ENCODE data around the gene MAGI1.
A peak's percentile ranks its signal among the peaks of the same experiment; 100 is the strongest.

MAGI1 gene

DNA sequence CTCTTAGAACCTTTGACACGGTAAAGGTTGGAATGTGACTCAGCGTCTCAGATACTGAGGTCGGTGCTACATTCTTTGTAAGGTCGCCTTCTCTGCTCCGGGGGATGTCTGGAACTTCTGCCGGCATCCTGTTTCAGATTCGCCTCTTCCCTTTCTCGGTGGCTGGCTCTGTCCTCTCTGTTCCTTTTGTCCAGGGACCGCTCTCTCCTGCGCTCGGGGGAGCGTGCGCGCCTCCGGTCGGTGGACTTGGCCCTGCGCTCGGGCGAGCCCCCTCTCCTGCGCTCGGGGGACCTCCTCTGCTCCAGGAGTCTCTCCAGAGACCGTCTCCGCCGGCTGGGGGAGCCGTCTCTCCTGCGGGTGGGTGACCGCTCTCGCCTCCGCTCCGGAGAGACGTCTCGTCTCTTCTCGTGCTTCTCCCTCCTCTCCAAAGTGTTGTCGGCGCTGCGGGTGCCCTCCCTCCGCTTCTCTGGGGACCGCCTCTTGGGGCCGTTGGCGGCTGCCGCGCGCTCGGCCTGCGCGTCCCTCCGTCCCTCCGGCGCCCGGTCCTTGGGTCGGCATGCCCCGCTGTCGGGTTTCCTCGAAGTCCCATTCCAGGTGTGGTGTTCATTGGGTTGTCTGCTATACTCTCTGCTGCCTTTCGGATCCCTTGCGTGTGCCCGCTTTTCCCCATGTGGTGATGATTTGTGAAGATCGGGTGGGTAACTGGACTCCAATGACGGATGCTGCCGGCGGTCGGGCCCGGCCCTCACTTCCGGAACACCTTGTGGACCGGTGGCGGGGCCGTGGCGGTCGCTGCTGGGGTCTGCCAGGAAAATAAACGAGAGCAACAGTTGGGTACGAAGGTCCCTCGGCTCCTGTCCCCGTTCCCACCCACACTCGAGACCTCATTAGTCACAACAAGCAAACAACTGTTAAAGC lies 682.1 kb downstream of the MAGI1 start:
- DNase-seq (ENCODE audit: low read depth) = no peak
- H3K4me3 ChIP-seq (ENCODE audit: low read depth, low read length) = peak overlapping the region; percentile 42

DNA sequence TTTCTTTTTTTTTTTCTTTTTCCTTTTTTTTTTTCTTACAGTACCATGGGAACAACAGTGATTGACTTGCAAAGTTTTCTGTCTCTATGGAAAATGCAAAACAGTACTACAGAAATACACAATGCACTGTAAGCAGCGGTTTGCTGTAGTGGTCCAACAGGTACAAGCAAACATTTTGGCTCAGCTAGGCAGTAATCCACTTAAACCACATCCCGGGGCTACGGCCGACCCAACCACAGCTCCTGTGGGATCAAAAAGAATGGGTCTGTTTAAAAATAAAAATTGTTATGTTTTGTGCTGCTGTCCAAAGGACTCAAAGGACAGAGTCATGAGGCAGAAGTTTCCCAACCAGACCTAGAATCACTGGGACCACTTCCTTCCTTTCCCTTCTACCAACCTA lies 683.8 kb downstream of the MAGI1 start:
- no peak for DNase-seq (ENCODE audit: low read depth)
- no peak overlapping the region for H3K4me3 ChIP-seq (ENCODE audit: low read depth, low read length)

DNA sequence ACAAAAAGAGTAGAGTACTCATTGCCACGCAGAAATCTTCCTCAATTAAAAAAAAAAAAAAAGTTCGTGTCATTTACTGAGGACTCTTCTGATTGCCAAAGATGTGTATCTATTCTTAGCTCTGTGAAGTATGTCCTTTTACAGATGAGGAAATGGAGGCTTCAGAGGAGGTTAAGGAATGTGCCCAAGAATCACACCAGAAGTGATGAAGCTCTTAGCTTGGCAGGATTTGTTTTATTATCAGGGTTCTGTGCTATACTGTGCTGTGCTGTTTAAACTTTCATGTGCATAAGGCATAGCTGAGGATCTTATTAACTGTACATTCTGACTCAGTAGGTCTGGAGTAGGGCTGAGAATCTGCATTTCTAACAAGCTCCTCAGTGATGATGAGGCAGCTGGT lies 685.8 kb downstream of the MAGI1 start:
- DNase-seq (ENCODE audit: low read depth) = no peak
- H3K4me3 ChIP-seq (ENCODE audit: low read depth, low read length) = no peak overlapping the region

DNA sequence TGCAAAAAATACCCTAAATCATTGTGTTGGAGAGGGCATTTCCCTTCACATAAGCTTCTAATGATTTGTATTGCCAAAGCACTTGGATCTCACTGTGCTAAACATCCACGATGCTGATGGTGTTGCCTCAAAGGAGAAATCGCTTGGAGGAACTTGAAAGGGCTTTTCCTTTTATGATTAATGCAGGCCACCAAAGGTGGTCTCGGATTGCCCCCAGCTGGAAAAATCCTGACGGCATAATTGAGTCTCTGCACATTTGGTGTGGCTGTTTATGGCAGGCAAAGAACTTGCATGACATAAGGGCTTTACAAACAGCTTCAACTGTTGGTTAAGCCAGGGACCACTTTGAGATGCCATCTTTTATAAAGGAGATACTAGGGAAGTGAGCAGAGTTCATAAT lies 687.0 kb downstream of the MAGI1 start:
- H3K4me3 ChIP-seq (ENCODE audit: low read depth, low read length) = no peak overlapping the region
- no peak for DNase-seq (ENCODE audit: low read depth)

DNA sequence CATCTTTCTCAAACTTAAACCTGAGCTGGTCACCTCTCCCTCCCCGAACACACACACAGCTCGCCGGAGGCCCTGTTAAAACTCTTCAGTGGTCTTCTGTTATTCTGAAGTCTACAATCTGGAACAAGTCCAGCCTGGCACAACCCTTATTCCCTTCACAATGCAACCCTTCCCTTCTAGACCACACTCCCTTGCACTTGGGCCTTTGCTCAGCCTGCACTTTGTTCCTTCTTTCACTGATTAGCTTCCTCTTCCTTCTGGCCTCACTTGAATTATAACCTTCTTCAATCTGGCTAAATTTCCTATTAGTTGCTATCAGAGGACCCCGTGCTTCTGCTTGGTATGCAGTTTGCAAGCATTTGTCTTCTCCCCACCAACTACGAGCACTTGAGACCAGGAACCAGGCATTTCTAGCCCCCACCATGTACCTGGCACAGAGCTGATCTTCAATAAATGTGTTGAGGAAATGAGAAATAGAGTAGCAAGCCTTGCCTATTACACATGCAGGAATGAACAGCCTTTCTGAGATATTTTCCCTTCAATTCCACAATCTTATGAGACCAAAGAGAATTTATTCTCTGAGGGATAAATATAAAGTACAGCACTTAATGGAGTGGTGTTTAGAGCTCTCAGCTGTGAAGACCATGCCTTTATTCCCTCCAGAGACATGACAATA lies 687.8 kb downstream of the MAGI1 start:
- no peak for DNase-seq (ENCODE audit: low read depth)
- no peak overlapping the region for H3K4me3 ChIP-seq (ENCODE audit: low read depth, low read length)

DNA sequence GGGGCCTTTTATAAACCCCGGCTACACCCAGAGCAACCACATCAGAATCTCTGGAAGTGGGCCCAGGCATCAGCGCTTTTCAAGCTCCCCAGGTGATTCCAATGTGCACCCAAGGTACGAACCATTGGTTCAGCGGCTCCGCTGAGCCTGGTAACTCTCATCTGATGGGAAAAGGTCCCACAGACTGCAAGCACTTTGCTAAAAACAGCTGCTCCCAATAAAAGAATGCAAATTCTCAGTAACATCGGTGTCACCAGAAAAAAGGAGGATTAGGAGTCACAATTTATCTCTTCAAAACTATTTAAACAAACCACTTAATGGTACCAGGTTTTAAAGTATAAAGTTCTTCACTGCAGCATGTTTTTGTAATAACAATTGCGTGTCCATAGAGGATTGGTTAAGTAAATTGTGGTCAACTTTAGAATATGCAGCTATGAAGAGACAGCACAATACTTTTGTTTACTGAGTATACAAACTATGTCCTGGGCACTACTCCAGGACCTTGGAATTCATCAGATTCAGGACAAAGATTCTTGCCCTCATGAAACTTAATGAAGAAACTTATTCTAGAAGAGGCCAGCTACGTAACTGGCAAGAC lies 690.2 kb downstream of the MAGI1 start:
- peak; percentile 41 for DNase-seq (ENCODE audit: low read depth)

DNA sequence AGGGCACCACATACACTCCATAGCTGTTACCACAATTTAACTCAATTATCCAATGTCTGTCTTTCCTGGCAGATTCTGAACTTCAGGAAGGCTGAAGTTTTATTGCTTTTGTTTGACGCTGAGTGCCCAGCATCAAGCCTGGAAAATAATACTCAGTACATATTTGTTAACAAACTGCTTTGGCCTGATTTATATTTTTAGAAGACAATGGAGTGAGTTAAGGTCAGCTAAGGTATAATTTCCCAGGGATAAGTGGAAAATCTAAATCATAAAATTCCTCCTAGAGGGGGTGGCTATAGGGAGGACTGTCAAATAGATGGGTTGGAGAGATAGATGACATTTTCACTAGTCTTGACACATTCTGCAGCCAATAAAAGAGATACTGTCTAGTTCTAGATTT lies 691.6 kb downstream of the MAGI1 start:
- H3K4me3 ChIP-seq (ENCODE audit: low read depth, low read length) = no peak overlapping the region
- DNase-seq (ENCODE audit: low read depth) = no peak

More for the DNA sequence above, 690.2 kb downstream of the MAGI1 start:
- no peak overlapping the region for H3K4me3 ChIP-seq (ENCODE audit: low read depth, low read length)

DNA sequence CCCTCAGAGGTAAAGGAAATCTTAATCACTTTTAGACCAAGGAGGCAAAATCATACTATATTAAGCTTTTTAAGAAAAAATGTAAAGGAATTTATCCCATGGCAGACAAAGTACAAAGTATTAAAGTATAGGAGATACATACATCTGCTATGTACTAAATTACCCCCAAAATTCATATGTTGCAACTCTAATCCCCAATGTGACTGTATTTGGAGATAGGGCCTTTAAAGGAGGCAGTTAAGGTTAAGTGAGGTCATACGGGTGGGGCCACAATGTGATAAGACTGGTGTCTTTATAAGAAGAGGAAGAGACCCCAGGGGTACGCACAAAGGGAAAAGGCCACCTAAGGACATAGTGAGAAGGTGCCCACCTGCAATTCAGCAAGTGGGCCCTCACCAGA lies 693.9 kb downstream of the MAGI1 start:
- no peak overlapping the region for H3K4me3 ChIP-seq (ENCODE audit: low read depth, low read length)
- no peak for DNase-seq (ENCODE audit: low read depth)

DNA sequence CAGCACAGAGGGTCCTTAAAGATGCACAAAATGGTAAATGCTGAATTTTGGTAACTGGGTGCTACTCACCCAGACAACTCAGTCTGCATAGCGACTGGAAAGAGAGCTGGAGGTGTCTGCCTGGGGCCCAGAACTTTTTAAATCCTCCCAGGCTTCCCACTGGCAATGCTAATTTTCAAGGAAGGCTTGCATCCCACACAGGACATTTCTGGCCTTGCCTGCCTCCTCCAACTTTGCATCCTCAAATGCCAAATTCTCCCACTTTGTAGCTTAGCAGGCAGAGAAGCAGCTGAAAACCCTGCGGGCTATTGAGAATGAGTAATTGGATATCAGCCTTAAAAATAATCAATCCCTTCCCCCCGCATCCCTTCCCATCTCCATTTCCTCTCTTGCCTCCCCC lies 694.3 kb downstream of the MAGI1 start:
- no peak overlapping the region for H3K4me3 ChIP-seq (ENCODE audit: low read depth, low read length)
- DNase-seq (ENCODE audit: low read depth) = no peak

DNA sequence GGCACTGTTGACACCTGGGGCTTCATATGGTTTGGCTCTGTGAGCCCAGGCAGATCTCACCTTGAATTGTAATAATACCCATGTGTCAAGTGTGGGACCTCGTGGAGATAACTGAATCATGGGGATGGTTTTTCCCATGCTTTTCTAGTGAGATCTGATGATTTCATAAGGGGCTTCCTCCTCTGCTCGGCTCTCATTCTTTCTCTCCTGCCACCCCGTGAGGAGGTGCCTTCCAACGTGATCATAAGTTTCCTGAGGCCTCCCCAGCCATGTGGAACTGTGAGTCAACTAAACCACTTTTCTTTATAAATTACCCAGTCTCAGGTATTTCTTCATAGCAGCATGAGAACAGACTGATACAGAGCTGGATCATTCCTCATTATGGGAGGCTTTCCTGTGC lies 695.0 kb downstream of the MAGI1 start:
- no peak overlapping the region for H3K4me3 ChIP-seq (ENCODE audit: low read depth, low read length)
- DNase-seq (ENCODE audit: low read depth) = no peak

DNA sequence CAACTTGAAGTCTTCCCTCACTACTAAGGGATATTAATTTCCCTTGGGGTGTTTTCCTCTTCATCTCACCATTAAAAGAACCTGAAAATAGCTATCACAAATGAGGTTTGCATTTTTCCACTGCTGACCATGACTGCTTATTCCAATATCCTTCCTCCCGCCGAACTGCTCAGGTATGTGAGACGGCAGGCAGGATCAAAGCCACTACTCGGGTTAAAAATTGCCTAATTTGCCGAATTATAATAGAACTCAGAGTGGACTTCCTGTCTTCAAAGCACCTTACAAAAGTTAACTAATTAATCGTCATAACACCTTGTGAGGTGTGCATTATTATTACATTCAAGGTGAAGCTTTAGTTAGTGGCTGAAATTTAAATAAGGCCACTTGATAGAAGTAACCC lies 695.7 kb downstream of the MAGI1 start:
- H3K4me3 ChIP-seq (ENCODE audit: low read depth, low read length) = no peak overlapping the region
- DNase-seq (ENCODE audit: low read depth) = no peak

DNA sequence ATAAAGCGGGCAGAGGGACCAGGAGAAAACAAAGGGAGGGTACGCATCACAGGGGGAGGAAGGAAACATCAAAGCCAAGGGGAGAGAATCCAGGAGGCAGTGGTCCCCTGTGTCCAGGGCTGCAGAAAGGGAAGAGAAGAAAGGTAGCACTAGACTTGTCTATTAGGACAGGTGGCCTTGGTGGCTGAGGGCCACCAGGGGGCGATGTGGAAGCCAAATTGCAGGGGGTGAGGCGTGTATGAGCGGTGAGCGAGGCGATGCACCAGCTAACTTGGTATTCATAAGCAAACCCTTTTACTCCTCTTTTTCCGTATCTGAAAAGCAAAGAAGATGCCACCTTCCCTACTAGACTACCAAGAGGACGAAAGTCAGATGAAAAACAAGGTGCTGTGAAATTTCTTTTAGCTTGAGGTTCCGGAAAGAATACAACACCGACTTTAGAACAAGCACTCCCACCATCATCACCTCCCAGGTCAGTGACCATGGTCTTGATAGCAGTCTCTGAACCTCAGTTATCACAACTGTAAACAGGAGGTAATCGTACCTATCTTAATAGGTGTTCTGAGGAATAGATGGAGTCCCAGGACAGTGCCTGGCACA lies 696.5 kb downstream of the MAGI1 start:
- DNase-seq (ENCODE audit: low read depth) = no peak
- H3K4me3 ChIP-seq (ENCODE audit: low read depth, low read length) = no peak overlapping the region

DNA sequence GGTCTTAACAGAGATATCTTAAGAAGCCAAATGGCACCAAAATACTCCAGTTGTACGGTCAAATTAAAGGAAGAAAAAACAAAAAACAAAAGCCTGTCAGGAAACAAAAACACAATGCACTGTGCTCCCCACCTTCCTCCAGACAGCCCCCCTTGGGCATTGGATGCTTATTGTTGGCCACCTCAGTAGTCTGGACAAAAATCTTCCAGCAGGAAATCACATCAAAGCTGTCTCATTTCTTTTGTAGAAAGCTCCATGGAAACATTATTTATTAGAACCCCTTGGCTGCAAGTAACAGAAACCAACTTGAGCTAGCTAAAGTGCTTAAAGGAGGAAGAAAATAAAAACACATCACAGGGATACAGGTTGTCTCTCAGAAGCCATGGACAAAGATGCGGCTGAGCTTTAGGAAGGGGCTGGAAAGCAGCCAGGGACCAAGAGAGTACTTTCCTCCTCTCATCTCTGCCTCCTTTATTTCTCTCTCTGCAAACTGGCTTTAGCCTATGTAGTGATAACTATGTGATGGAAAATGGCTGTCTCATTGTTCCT lies 699.5 kb downstream of the MAGI1 start:
- no peak for DNase-seq (ENCODE audit: low read depth)
- H3K4me3 ChIP-seq (ENCODE audit: low read depth, low read length) = no peak overlapping the region

DNA sequence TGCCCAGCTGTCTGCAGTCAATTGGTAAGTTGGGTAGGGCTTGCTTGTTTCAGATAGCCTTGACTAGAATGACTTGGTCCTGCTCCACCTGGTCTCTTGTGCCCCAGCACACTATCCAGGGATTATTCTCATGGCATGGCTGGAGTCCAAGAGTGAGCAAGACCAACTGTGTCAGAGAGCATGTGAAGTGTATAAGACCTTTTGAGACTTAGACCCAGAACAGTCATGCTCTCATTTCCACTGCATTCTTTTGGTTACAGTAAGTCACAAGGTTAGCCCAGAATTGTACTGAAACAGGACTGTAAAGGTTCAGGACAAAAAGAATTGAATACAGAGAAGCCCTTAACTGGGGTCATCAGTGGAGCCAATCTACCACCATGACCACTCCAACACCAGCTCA lies 700.1 kb downstream of the MAGI1 start:
- DNase-seq (ENCODE audit: low read depth) = no peak
- H3K4me3 ChIP-seq (ENCODE audit: low read depth, low read length) = no peak overlapping the region

DNA sequence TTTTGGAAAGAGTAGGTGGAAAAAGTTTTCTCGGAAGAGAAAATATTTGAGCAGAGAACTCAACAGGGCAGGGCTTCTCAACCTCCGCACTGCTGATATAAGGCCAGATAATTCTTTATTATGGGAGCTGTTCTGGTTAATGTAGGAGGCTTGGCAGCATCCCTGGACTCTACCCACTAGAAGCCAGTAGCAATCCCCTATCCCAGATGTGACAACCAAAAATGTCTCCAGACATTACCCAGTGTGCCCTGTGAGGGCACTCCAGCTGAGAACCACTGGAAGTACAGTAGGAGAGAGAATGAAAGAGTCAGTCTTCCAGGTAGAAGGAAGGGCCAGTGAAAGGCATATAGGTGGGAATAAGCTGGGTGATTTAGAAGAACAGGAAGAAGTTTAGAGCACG lies 703.1 kb downstream of the MAGI1 start:
- H3K4me3 ChIP-seq (ENCODE audit: low read depth, low read length) = no peak overlapping the region
- DNase-seq (ENCODE audit: low read depth) = no peak

DNA sequence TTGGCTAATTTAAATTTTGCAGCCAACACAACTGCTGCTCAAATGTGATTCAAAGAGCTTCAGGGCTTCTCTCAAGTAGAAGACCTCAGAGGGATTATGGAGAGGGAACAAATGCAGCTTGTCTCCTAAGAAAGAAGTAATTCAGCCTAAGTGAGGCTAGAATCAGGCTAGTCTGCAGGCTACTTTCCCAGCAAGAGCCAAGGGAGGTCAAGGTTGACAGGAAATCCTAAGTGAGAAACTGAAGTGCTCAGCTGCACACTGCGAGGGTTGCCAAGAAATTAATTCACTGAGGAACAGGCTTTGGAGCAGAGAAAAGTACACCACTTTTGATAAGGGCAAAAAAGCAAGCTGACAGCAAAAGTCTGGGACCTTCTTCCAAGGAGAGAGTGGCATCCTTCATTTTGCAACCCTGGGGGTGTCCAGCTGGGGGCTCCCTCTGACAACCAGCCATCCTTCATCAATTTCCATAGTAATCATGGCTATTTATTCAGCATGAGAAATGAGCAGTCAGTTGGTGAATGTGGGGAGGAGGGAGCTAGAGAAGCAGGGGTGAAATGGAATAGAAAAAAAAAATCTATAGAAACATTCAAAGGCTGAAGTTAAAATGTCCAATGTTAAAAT lies 704.6 kb downstream of the MAGI1 start:
- no peak overlapping the region for H3K4me3 ChIP-seq (ENCODE audit: low read depth, low read length)
- no peak for DNase-seq (ENCODE audit: low read depth)

DNA sequence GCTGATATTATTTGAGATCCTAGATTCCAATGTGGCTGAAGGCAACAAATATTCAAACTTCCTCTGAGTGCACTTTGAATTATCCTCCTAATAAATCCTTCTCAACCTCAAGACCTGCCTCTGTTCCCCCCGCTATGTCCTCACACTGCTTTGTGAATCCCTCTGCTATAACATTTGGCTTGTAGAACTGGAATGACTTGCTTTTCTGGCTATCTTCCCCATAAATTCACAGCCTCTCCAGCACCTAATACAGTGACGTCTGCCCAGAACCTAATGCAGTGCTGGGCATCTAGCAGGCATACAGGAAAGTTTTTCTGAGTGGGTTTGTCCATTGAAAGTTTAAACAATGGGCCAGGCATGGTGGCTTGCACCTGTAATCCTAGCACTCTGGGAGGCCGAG lies 707.0 kb downstream of the MAGI1 start:
- H3K4me3 ChIP-seq (ENCODE audit: low read depth, low read length) = no peak overlapping the region

DNA sequence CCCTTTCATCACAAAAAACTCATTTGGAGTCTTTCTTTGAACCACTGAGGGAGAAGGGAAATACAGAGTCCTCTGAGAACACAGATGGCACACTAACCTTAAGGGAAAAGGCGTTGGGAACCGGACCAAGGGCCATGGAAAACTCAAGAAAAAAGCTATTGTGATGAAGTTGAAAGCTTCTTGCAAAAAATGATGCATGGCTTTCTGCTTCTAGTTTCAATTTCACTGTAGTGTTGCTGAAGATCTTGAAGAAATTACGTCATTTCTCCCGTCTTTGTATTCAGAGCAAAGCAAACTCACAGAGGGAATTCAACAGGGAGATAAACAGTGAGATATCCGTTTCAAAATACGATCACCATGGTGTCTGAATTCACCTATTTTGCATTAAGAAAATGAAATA lies 708.6 kb downstream of the MAGI1 start:
- DNase-seq (ENCODE audit: low read depth) = no peak
- no peak overlapping the region for H3K4me3 ChIP-seq (ENCODE audit: low read depth, low read length)

More for the DNA sequence above, 707.0 kb downstream of the MAGI1 start:
- no peak for DNase-seq (ENCODE audit: low read depth)

DNA sequence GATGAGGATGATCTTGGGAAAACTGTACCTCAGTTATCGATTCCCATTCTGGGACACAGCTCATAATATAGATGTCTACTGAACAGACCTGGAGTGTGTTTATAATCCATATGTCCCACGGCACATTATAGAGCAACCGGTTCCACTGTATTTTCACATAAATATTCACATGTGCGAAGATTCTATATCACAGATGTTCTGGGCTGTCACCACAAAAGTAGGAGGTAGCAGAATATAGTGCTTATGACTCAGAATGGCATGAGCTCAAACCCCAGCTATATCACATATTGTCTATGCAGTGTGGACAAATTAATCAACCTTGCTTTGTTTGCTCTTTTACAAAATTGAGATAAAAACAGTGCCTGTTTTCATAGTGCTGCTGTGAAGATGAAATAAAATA lies 710.6 kb downstream of the MAGI1 start:
- DNase-seq (ENCODE audit: low read depth) = no peak
- no peak overlapping the region for H3K4me3 ChIP-seq (ENCODE audit: low read depth, low read length)
